ENCODE data around the gene YKT6.

- TF ChIP-seq CTCF (IDR thresholded peaks at IDR 0.05; ENCODE audit: low read depth, low read length, poor library complexity, severe bottlenecking) (no peak), EZH2phosphoT487 (IDR thresholded peaks at IDR 0.05; ENCODE audit: borderline replicate concordance, low read length) (no peak)
These were observed 62.7 kb downstream of the YKT6 start for GRCh38 chr7:44263326-44264082.

Data from DOHH2 (cell line).